ENCODE measurements around the gene KLK6. TPM values are rescaled to one million over a fixed set of nuclear protein-coding genes. Genes with fewer than 3 reads are reported as not detected.

Gene KLK6
- total RNA-seq, 1 experiment from 2014 or later, result not detected

- POLR2A ChIA-PET, result no interaction called here
- intact Hi-C loops (cut with micrococcal nuclease; ENCODE audit: unreplicated experiment), result no loop called here
These were observed 53.3 kb downstream of the KLK6 start for GRCh38 chr19:50916069-50916468.

GRCh38 chr19:50912727-50913716 is 56.4 kb downstream of the KLK6 start:
- intact Hi-C loops (cut with micrococcal nuclease; ENCODE audit: unreplicated experiment), result no loop called here
- CTCF ChIA-PET, result no interaction called here
- TF ChIP-seq CTCF (IDR thresholded peaks at IDR 0.05) (no peak), POLR2AphosphoS5 (IDR thresholded peaks at IDR 0.05; ENCODE audit: low read depth, low read length) (no peak), REST (IDR thresholded peaks at IDR 0.05; ENCODE audit: insufficient read depth in 1 of 2, low read depth in 2 of 2, low read length in 1 of 2) (no peak), TCF7L2 (IDR thresholded peaks at IDR 0.05; ENCODE audit: low read depth, low read length) (no peak)

More at GRCh38 chr19:50916069-50916468, 53.3 kb downstream of the KLK6 start:
- in situ Hi-C loops (cut with HindIII; ENCODE audit: low pct_unique_long_range_greater_than_20kb, low sequenced_read_pairs), result no loop called here
- peaks cover 11% of the 10 kb centered on the region for H3K27me3 ChIP-seq (ENCODE audit: control insufficient read depth, insufficient read depth, low read length)
- H3K4me3 ChIP-seq (ENCODE audit: low read depth in 2 of 2, low read length in 2 of 2), result no peak overlapping the region
- H3K27ac ChIP-seq (ENCODE audit: low read length), result no peak overlapping the region
- ATAC-seq (no peak), DNase-seq (ENCODE audit: low read depth, low spot score) (no peak)
- H3K4me1 ChIP-seq (ENCODE audit: control insufficient read depth, insufficient read depth, low read length), result no peaks in the 10 kb centered on the region
- TF ChIP-seq TCF7L2 (IDR thresholded peaks at IDR 0.05; ENCODE audit: low read depth, low read length) (no peak), CTCF (IDR thresholded peaks at IDR 0.05) (no peak), SIN3A (IDR thresholded peaks at IDR 0.05; ENCODE audit: borderline replicate concordance, insufficient read depth, low read depth, low read length) (no peak), POLR2AphosphoS5 (IDR thresholded peaks at IDR 0.05; ENCODE audit: low read depth, low read length) (no peak), REST (IDR thresholded peaks at IDR 0.05; ENCODE audit: insufficient read depth in 1 of 2, low read depth in 2 of 2, low read length in 1 of 2) (no peak)
- BruUV-seq (replicated peaks), result no TSS peak
- no peaks in the 10 kb centered on the region for H3K9me3 ChIP-seq (ENCODE audit: control insufficient read depth, insufficient read depth, low read depth, low read length)
- no peaks in the 10 kb centered on the region for H3K36me3 ChIP-seq (ENCODE audit: control insufficient read depth, insufficient read depth, low read length)
- CTCF ChIA-PET, result no interaction called here

More at GRCh38 chr19:50912727-50913716, 56.4 kb downstream of the KLK6 start:
- H3K36me3 ChIP-seq (ENCODE audit: control insufficient read depth, insufficient read depth, low read length), result no peaks in the 10 kb centered on the region
- no TSS peak for BruUV-seq (replicated peaks)
- H3K9me3 ChIP-seq (ENCODE audit: control insufficient read depth, insufficient read depth, low read depth, low read length), result no peaks in the 10 kb centered on the region
- POLR2A ChIA-PET, result no interaction called here
- H3K27me3 ChIP-seq (ENCODE audit: control insufficient read depth, insufficient read depth, low read length), result peaks cover 8% of the 10 kb centered on the region
- H3K27ac ChIP-seq (ENCODE audit: low read length), result no peak overlapping the region
- H3K4me1 ChIP-seq (ENCODE audit: control insufficient read depth, insufficient read depth, low read length), result no peaks in the 10 kb centered on the region
- in situ Hi-C loops (cut with HindIII; ENCODE audit: low pct_unique_long_range_greater_than_20kb, low sequenced_read_pairs), result no loop called here
- no peak for DNase-seq (ENCODE audit: low read depth, low spot score)
- ATAC-seq, result 0 out of 2 replicates have a peak, but pooled peaks have one; percentile 35
- H3K4me3 ChIP-seq (ENCODE audit: low read depth in 2 of 2, low read length in 2 of 2), result no peak overlapping the region

All from Panc1 (cell line).